IPS-18a (cell line): ENCODE results near the gene LMX1A.
A peak's percentile ranks its signal among the peaks of the same experiment; 100 is the strongest.

Experiments
- H3K27ac ChIP-seq: one replicate; pipeline ENCODE4 v1.5.1; 2013; ENCODE audit warnings: low read length
- H3K27me3 ChIP-seq: one replicate; pipeline ENCODE4 v1.6.1; 2013; ENCODE audit warnings: mild to moderate bottlenecking, low read length; ENCODE audit not compliant: control insufficient read depth, insufficient read depth
- H3K36me3 ChIP-seq: one replicate; pipeline ENCODE4 v1.6.1; 2013; ENCODE audit warnings: low read depth, low read length; ENCODE audit not compliant: control insufficient read depth
- H3K4me1 ChIP-seq: one replicate; pipeline ENCODE4 v1.6.1; 2013; ENCODE audit warnings: low read depth, low read length; ENCODE audit not compliant: control insufficient read depth
- H3K4me3 ChIP-seq: one replicate; pipeline ENCODE4 v1.5.1; 2013; ENCODE audit warnings: low read length
- H3K9ac ChIP-seq: one replicate; pipeline ENCODE4 v1.6.1; 2013; ENCODE audit warnings: mild to moderate bottlenecking, low read length, moderate library complexity
- H3K9me3 ChIP-seq: one replicate; pipeline ENCODE4 v1.6.1; 2013; ENCODE audit warnings: low read depth, low read length; ENCODE audit not compliant: control insufficient read depth

Gene LMX1A

GRCh38 chr1:165254376-165254775, 102.1 kb downstream of the LMX1A start:
- Histone ChIP-seq H3K9ac (no peak overlapping the region), H3K36me3 (no peaks in the 10 kb centered on the region), H3K27me3 (no peaks in the 10 kb centered on the region), H3K4me3 (no peak overlapping the region), H3K9me3 (no peaks in the 10 kb centered on the region), H3K4me1 (peaks cover 14% of the 10 kb centered on the region), H3K27ac (no peak overlapping the region)

GRCh38 chr1:165253818-165254254, 102.7 kb downstream of the LMX1A start:
- Histone ChIP-seq H3K9ac (no peak overlapping the region), H3K4me3 (no peak overlapping the region), H3K4me1 (peaks cover 17% of the 10 kb centered on the region), H3K27ac (no peak overlapping the region), H3K27me3 (no peaks in the 10 kb centered on the region), H3K36me3 (no peaks in the 10 kb centered on the region), H3K9me3 (no peaks in the 10 kb centered on the region)

DNA sequence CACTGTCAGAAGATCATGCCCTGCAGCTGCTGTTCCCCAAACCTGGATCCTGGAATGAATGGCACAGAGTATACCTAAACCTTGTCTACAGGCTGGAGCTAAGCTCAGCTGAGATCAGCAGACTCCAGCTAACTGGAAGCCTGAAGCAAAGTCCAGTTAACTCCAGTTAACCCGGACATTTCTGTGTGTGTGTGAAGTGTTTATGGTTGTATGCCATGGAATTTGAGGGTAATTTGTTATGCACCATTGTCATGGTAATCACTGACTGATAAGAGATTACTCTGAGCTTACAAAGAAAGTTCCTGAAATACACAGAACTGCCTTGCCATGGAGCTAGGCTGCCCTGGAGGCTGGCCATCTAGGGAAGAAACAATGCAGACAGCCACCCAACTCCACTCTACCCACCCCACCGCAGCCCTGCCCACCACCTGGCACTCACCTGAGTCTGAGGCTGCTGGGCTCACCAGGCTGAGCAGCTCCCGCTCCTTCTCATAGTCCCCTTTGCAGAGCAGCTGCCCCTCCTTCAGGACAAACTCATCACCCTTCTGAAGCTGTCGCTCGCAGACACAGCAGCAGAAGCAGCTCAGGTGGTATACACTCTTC, 107.4 kb downstream of the LMX1A start:
- no peak overlapping the region for H3K9ac ChIP-seq
- H3K4me1 ChIP-seq, result peaks cover 11% of the 10 kb centered on the region
- H3K27ac ChIP-seq, result no peak overlapping the region
- H3K27me3 ChIP-seq, result no peaks in the 10 kb centered on the region
- no peak overlapping the region for H3K4me3 ChIP-seq
- no peaks in the 10 kb centered on the region for H3K36me3 ChIP-seq
- no peaks in the 10 kb centered on the region for H3K9me3 ChIP-seq

GRCh38 chr1:165241952-165242351, 114.6 kb downstream of the LMX1A start:
- Histone ChIP-seq H3K27ac (no peak overlapping the region), H3K4me1 (no peaks in the 10 kb centered on the region), H3K4me3 (no peak overlapping the region), H3K36me3 (no peaks in the 10 kb centered on the region), H3K9ac (no peak overlapping the region), H3K27me3 (peaks cover 25% of the 10 kb centered on the region), H3K9me3 (no peaks in the 10 kb centered on the region)

DNA sequence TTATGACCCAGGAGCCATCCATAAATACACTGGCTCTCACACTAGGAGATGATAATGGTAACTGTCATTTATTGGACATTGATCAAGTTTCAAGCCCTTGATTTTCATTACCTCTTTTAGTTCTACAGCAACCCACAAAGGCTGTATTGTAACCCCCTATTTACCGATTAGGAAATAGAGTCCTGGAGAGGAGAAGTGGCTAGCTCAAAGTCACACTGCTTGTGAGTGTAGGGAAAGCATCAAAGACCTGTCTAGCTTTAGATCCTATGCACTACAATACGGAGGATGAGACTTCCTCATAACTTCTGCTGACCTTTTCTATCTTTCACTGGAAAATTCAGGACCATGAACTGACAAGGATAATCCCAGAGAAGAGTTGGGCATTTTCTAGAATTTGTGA, 115.2 kb downstream of the LMX1A start:
- Histone ChIP-seq H3K9me3 (no peaks in the 10 kb centered on the region), H3K27ac (no peak overlapping the region), H3K4me1 (peaks cover 1% of the 10 kb centered on the region), H3K36me3 (no peaks in the 10 kb centered on the region), H3K9ac (no peak overlapping the region), H3K27me3 (peaks cover 31% of the 10 kb centered on the region), H3K4me3 (no peak overlapping the region)

- Histone ChIP-seq H3K36me3 (no peaks in the 10 kb centered on the region), H3K4me1 (peaks cover 5% of the 10 kb centered on the region), H3K4me3 (no peak overlapping the region), H3K27me3 (peaks cover 39% of the 10 kb centered on the region), H3K9me3 (no peaks in the 10 kb centered on the region), H3K27ac (no peak overlapping the region), H3K9ac (no peak overlapping the region)
Measured at GRCh38 chr1:165240492-165240891, 116.0 kb downstream of the LMX1A start.

- no peak overlapping the region for H3K4me3 ChIP-seq
- no peaks in the 10 kb centered on the region for H3K36me3 ChIP-seq
- no peak overlapping the region for H3K9ac ChIP-seq
- peaks cover 45% of the 10 kb centered on the region for H3K27me3 ChIP-seq
- no peaks in the 10 kb centered on the region for H3K9me3 ChIP-seq
- H3K4me1 ChIP-seq, result peaks cover 8% of the 10 kb centered on the region
- no peak overlapping the region for H3K27ac ChIP-seq
Measured at GRCh38 chr1:165239873-165240272, 116.6 kb downstream of the LMX1A start.

DNA sequence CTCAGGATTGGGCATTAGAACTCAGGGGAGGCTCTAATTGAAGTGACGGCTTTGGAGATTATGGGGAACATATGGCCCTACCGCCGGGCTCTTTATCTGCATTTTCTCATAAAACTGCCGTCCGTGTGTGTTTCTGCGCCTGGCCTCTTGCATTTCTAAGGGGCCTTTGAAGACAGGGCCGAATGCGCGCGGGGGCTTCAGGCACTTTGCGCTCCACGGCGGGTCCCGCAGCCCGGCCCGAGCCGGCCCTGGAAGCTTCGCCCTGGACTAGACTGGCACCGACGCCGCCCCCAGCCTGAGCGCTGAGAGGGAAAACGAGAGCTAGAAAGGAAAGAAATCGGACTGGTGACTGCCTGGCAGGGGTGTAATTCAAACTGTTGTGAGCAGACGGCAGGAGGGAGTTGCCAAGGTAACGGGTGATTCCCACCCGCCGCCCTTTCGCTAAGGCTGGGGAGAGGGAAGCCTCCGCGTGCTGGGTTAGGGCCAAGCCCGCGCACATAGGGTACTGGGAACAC, 120.7 kb downstream of the LMX1A start:
- Histone ChIP-seq H3K27me3 (peaks cover 78% of the 10 kb centered on the region), H3K27ac (no peak overlapping the region), H3K36me3 (no peaks in the 10 kb centered on the region), H3K9me3 (no peaks in the 10 kb centered on the region), H3K9ac (peak overlapping the region; percentile 59), H3K4me1 (peaks cover 12% of the 10 kb centered on the region), H3K4me3 (peak overlapping the region; percentile 76)

DNA sequence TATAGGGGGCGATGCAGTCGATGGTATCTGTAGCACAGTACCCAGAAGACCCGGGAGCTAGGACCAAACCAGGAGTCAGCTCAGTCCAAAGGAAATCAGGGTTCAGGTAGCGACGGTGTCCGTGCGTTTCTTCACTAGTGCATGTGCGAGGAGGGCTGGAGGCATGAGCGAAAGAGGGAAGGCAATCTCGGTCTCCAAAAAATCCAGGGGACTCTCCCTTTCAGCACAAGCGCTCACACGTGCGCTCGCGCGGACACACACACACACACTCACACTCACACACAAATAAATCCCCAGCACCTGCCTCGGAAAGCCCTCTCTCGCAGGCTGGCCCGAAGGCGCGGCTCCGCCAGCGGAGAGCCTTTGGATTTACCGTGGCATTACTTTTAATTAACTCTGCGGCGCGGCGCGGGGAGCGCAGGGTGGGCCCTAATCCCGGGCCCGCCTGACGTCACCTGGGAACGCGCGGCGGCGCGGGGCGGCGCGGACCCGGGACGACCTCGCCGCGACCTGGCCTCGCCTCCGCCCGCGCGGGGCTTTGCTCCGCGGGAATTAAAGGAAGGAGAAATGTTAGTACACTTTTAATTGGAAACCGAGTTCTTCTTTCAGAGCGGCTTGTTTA, 121.2 kb downstream of the LMX1A start:
- Histone ChIP-seq H3K27me3 (peaks cover 78% of the 10 kb centered on the region), H3K4me3 (peak overlapping the region; percentile 76), H3K4me1 (peaks cover 12% of the 10 kb centered on the region), H3K9ac (peak overlapping the region; percentile 59), H3K27ac (no peak overlapping the region), H3K36me3 (no peaks in the 10 kb centered on the region), H3K9me3 (no peaks in the 10 kb centered on the region)

GRCh38 chr1:165234149-165234548, 122.4 kb downstream of the LMX1A start:
- Histone ChIP-seq H3K9me3 (no peaks in the 10 kb centered on the region), H3K4me1 (peaks cover 12% of the 10 kb centered on the region), H3K27ac (no peak overlapping the region), H3K36me3 (no peaks in the 10 kb centered on the region), H3K9ac (no peak overlapping the region), H3K4me3 (no peak overlapping the region), H3K27me3 (peaks cover 75% of the 10 kb centered on the region)

GRCh38 chr1:165228676-165229075, 127.8 kb downstream of the LMX1A start:
- no peak overlapping the region for H3K9ac ChIP-seq
- no peaks in the 10 kb centered on the region for H3K9me3 ChIP-seq
- H3K4me3 ChIP-seq, result no peak overlapping the region
- peaks cover 21% of the 10 kb centered on the region for H3K27me3 ChIP-seq
- no peak overlapping the region for H3K27ac ChIP-seq
- H3K36me3 ChIP-seq, result no peaks in the 10 kb centered on the region
- peaks cover 10% of the 10 kb centered on the region for H3K4me1 ChIP-seq

DNA sequence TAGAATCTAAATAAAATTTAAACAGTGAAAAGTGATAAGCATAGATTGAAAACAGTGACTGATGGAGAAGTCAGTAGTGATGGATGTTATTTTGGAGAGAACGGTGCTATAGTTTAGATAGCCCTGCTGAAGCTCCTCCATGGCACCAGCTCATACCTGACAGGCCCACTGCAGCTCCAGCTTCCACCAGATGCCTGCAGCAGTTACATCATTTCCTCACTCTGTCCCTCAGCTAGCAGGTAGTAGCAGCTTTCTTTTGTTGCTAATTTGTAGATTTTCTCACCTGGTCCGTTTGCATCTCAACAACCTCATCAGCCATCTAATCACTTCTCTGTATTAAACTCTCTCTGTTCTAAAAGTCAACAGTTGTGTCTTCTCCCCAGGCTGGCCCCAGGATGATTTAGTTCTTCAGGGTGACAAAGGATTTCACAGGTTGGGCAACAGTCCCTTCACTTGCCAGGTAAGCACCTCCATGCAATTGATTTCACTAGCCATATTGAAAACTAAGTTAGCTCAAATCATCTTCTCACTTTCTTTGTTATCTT, 128.3 kb downstream of the LMX1A start:
- Histone ChIP-seq H3K27me3 (peaks cover 16% of the 10 kb centered on the region), H3K27ac (no peak overlapping the region), H3K9ac (no peak overlapping the region), H3K9me3 (no peaks in the 10 kb centered on the region), H3K4me1 (peaks cover 10% of the 10 kb centered on the region), H3K4me3 (no peak overlapping the region), H3K36me3 (no peaks in the 10 kb centered on the region)
